A673 (cell line): ENCODE results near the gene MYLK4. TPM values are rescaled to one million over a fixed set of nuclear protein-coding genes. Genes with fewer than 3 reads are reported as not detected.

ENCODE experiments used
- BruUV-seq: library from RNA; stranded (reverse); fragments of 400-500 nt; replicated peaks from 2 replicates; lab custom pipeline; 2021; lab: Mats Ljungman, UMichigan
- CTCF ChIA-PET: fragments of 300-600 bp; sonication (Branson Sonifier 250); formaldehyde crosslinking; loops from one replicate; lab custom pipeline; 2022; ENCODE audit warnings: antibody characterized with exemption; lab: Charles Lee
- POLR2A ChIA-PET: fragments of 300-600 bp; sonication (Branson Sonifier 250); formaldehyde crosslinking; loops from one replicate; lab custom pipeline; 2022; ENCODE audit warnings: antibody characterized with exemption; ENCODE audit not compliant: low non-redundant PET; lab: Charles Lee
- DNase-seq: peaks from one replicate; pipeline ENCODE4 v3.0.0-alpha.2; 2015; ENCODE audit warnings: low spot score
- H3K27ac ChIP-seq: fragments of 200-600 bp; sonication (generic); 2 replicates; pipeline ENCODE4 v1.5.1; 2016; ENCODE audit warnings: mixed run types, low read depth, mild to moderate bottlenecking, mixed read lengths, antibody characterized with exemption, low read length; ENCODE audit not compliant: poor library complexity, severe bottlenecking
- H3K27me3 ChIP-seq: fragments of 200-600 bp; sonication (generic); replicated peaks from 2 replicates; pipeline ENCODE4 v1.6.1; 2017; ENCODE audit warnings: mixed run types, low read depth, mild to moderate bottlenecking, mixed read lengths, antibody characterized with exemption, low read length; ENCODE audit not compliant: insufficient read depth, poor library complexity
- H3K36me3 ChIP-seq: fragments of 200-600 bp; sonication (generic); 2 replicates; pipeline ENCODE4 v1.6.1; 2016; ENCODE audit warnings: mixed run types, mild to moderate bottlenecking, mixed read lengths, antibody characterized with exemption, low read length; ENCODE audit not compliant: insufficient read depth, poor library complexity, severe bottlenecking
- H3K4me1 ChIP-seq: fragments of 200-600 bp; sonication (generic); 2 replicates; pipeline ENCODE4 v1.6.1; 2017; ENCODE audit warnings: mixed run types, mild to moderate bottlenecking, mixed read lengths, antibody characterized with exemption, low read length; ENCODE audit not compliant: insufficient read depth, poor library complexity, severe bottlenecking
- H3K4me3 ChIP-seq: fragments of 200-600 bp; sonication (generic); 2 replicates; pipeline ENCODE4 v1.5.1; 2016; ENCODE audit warnings: low read depth, mixed run types, mild to moderate bottlenecking, mixed read lengths, low read length; ENCODE audit not compliant: poor library complexity, severe bottlenecking
- H3K9me3 ChIP-seq: fragments of 200-600 bp; sonication (generic); 2 replicates; pipeline ENCODE4 v1.6.1; 2016; ENCODE audit warnings: mixed run types, low read depth, mild to moderate bottlenecking, mixed read lengths, antibody characterized with exemption, low read length; ENCODE audit not compliant: poor library complexity, severe bottlenecking
- CTCF ChIP-seq: fragments of 300-800, 200-600 bp; sonication (generic); conservative IDR thresholded peaks from 2 replicates; pipeline ENCODE4 v1.5.1; 2017; ENCODE audit warnings: low read depth, mild to moderate bottlenecking, antibody characterized with exemption, low read length, moderate library complexity, mixed read lengths
- EZH2 ChIP-seq: fragments of 200-600 bp; sonication (generic); IDR thresholded peaks from 2 replicates; pipeline ENCODE4 v1.6.1; 2017; ENCODE audit warnings: borderline replicate concordance, low read depth, mild to moderate bottlenecking, mixed read lengths, antibody characterized with exemption, low read length; ENCODE audit not compliant: poor library complexity, severe bottlenecking
- intact Hi-C: fragments of 100-400 bp; cut with micrococcal nuclease; formaldehyde crosslinking; loops from one replicate; pipeline ENCODE4 v1.10.0; 2022; ENCODE audit not compliant: unreplicated experiment
- total RNA-seq: library from RNA; stranded (reverse); gene quantifications from 2 replicates; pipeline ENCODE4 v1.2.3, GENCODE V29; 2021

Gene MYLK4
- total RNA-seq, 1 experiment from 2014 or later, result 0.39 TPM

- Histone ChIP-seq H3K36me3 (no peaks in the 10 kb centered on the region), H3K9me3 (no peaks in the 10 kb centered on the region), H3K4me1 (no peaks in the 10 kb centered on the region), H3K27me3 (no peaks in the 10 kb centered on the region), H3K4me3 (no peak overlapping the region), H3K27ac (no peak overlapping the region)
- intact Hi-C loops, result no loop called here
- no peak for DNase-seq
- POLR2A ChIA-PET, result no interaction called here
- TF ChIP-seq CTCF (no peak), EZH2 (no peak)
- no TSS peak for BruUV-seq
- CTCF ChIA-PET, result no interaction called here
These were observed 17.4 kb downstream of the MYLK4 start for GRCh38 chr6:2733324-2733723.

DNA sequence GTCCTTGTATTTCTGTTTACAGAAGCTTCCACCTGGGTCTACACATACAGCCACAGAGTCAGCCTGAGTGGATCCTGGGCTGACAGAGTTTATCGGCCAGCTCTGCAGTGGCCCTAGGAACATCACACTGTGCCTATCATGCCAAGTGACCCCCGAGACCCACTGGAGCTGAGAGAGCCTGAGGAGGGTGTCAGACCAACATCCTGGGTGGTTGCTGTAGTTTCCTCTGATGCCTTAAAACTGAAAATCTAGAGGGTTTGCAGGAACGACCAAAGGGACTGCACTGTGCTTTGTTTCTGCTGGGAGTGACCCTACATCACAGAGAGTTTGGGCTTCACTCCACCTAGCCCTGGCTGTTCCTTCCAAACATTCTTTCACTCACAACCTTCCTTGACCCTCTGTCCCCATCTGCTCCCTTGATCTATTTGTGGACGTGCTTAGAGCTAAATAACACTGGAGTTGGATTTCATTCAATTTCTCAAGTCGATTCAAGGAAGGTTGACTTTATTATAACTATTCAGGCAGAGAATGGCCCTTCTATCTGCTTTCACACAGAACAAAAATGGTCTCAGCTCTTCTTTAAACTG lies 18.1 kb downstream of the MYLK4 start:
- POLR2A ChIA-PET, result no interaction called here
- CTCF ChIA-PET, result interaction anchor here (0.6 kb wide), 1 partner anchor 256 kb away, joined by 3 read pairs; no protein-coding TSS in a partner anchor
- H3K27ac ChIP-seq, result no peak overlapping the region
- intact Hi-C loops, result no loop called here
- H3K4me3 ChIP-seq, result no peak overlapping the region
- no peaks in the 10 kb centered on the region for H3K36me3 ChIP-seq
- DNase-seq, result no peak
- no peak for TF ChIP-seq CTCF
- TF ChIP-seq EZH2, result no peak
- no TSS peak for BruUV-seq
- no peaks in the 10 kb centered on the region for H3K4me1 ChIP-seq
- H3K27me3 ChIP-seq, result no peaks in the 10 kb centered on the region
- H3K9me3 ChIP-seq, result no peaks in the 10 kb centered on the region

DNA sequence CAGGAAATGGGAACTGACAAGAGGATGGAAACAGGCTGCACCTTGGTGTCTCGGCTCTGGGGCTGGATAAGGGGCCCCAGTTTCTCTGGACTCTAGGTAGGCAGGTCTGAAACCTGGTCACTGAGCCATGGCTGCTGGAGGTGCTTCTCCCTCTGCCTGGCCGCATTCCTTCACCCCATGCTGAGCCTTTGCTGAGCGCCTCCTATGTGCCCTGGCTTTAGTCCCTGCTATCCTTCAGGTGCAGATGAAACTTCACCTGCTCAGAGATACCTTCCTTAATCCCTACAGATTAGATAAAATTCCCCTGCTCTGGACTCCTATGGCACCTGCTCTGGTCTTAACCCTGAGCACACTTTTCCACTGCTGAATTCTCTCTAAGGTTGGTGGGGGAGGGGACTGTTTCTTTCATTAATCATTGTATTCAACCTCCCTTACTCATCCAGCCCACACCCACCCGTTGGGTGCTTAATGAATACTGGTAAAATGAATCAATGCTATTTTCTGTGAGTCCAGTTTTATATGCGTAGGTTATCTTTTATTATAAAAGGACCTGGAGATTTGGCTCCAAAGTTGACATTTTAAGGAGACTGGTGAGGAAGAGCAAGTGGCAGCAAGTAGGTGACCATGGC lies 19.3 kb downstream of the MYLK4 start:
- no peak overlapping the region for H3K27ac ChIP-seq
- intact Hi-C loops, result no loop called here
- POLR2A ChIA-PET, result no interaction called here

More for the DNA sequence above, 19.3 kb downstream of the MYLK4 start:
- H3K9me3 ChIP-seq, result no peaks in the 10 kb centered on the region
- no peak for TF ChIP-seq EZH2
- TF ChIP-seq CTCF, result no peak
- H3K4me3 ChIP-seq, result no peak overlapping the region
- no TSS peak for BruUV-seq
- no peaks in the 10 kb centered on the region for H3K4me1 ChIP-seq
- no peaks in the 10 kb centered on the region for H3K36me3 ChIP-seq
- H3K27me3 ChIP-seq, result no peaks in the 10 kb centered on the region
- DNase-seq, result no peak
- CTCF ChIA-PET, result no interaction called here
